NCI-H82 treated with DMSO at 0.1 percent for 48 hours (cell line): Measurements from ENCODE around the gene SMO.
"Not testable (repeated sequence)": the region's sequence is repeated elsewhere in the genome, so short reads cannot be mapped to it uniquely, and the experiment has no call there.

Source experiments
- DNase-seq: peaks from one replicate; lab custom pipeline; 2025; ENCODE audit not compliant: unreplicated experiment; lab: John Stamatoyannopoulos, UW

Gene SMO

DNA sequence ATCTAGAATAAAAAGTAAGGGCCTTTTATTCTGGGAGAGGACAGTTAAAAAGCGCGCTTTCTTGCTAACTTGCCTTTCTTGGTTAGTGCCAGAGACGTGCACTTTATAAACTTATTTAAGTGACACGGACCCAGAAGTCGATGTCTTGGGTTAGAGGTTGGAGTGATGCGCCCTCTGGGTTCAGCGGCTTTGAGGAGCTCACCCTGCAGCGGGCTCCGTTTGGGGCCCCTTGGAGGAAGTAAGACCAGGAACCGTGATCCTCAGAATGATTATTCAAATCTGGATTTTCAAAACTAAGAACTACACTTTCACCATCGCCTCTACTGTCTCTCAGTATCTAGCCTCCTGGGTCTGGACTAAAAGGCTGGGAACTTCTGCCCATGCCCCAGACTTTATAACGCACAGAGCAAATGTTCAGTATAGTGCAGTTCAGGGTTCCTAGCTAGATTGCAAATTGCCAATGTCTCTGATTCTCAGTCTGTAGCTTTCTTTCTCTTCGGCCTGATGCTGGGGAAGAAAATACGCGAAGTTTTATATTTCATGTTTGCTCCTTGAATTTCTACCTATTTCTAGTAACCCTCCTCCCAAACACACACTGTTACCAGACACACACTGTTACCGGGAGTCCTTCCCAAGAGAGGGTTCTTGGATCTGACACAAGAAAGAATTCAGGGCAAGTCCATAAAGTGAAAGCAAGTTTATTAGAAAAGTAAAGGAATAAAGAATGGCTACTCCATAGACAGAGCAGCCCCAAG, 18.6 kb upstream of the SMO start:
- DNase-seq = no peak

DNA sequence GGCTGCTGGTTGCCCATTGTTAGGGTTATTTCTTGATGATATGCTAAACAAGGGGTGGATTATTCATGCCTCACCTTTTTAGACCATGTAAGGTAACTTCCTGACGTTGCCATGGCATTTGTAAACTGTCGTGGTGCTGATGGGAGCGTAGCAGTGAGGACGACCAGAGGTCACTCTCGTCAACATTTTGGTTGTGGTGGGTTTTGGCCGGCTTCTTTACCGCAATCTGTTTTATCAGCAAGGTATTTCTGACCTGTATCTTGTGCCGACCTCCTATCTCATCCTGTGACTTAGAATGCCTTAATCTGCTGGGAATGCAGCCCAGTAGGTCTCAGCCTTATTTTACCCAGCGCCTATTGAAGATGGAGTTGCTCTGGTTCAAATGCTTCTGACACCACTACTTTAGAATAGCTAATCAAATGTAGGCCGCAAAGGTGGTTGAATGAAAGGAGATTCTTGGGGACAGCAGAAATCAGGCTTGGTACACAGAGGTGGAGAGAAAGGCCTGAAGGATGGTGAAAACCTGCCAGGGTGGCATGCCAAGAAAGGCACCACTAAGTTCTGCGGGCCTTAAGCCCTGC, 17.9 kb upstream of the SMO start:
- no peak for DNase-seq

DNA sequence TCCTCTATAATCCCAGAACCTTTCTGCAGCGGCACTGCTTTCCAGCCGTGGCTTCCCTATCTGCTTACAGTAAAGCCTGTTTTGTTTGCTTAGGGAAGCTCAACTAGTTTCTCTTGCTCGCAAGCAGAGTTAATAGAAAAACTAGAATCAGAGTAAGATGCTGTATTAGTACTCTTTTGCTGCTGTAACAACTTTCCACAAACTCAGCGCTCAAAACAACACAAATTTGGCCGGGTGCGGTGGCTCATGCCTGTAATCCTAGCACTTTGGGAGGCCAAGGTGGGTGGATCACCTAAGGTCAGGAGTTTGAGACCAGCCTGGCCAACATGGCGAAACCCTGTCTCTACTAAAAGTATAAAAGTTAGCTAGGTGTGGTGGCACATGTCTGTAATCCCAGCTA, 14.6 kb upstream of the SMO start:
- not testable (repeated sequence) for DNase-seq

DNA sequence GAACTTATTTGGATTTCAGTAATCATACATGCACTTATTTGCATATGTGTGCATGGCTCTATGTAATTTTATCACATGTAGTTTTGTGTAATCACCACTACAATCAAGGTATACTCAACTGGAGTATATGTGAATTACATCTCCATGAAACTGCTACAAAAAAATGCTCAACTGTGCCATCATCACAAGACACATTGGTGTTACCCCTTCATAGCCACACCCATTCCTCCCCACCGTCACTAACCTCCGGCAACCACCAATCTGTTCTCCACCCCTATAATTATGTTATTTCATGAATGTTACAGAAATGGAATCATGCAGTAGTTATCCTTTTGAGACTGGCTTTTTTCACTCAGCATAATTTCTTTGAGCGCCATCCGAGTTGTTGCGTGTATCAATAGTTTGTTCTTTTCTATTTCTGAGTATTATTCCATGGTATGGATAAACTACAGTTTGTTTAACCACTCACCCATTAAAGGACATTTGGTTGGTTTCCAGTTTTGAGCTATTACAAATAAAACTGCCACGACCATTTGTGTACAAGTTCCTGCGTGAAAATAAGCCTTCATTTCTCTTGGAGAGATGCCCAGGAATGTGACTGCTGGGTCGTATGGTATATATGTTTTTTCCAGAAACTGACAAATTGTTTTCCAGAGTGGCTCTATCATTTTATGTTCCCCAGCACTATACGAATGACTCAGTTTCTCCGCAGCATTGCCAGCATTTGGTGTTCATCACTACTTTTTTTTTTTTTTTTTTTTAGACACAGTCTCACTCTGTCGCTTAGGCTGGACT, 11.3 kb upstream of the SMO start:
- no peak for DNase-seq

DNA sequence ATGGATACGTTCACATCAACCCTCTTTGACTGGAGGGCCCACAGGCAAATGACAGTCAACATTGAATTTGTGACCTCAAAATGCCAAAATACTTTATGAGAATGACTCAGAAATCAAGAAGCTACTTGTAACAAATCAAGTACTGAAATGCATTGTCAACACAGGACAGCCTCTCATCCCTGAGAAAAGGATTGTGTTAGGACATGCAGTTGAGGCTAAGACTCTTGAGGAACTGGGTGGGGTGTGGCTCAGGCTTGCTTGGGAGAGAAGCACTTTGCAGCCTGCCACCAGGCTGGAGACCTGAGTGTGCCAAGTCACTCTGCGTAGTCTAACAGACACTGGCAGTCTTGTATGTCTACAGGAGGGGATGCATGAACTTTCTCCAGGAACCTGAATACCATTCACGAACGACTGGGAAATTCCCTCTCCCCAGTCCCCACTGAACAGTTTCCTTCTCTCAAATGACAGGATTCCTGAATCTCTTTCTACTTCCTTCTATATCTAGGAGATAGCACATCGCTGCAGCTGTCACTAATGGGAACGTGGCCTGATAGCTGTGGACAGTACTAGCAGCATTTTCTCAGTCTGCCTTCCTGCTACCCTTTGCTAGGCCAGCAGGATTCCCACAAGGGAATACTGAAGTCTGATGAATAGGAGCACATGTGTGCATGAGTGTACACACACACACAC, 3.3 kb upstream of the SMO start:
- DNase-seq = no peak

DNA sequence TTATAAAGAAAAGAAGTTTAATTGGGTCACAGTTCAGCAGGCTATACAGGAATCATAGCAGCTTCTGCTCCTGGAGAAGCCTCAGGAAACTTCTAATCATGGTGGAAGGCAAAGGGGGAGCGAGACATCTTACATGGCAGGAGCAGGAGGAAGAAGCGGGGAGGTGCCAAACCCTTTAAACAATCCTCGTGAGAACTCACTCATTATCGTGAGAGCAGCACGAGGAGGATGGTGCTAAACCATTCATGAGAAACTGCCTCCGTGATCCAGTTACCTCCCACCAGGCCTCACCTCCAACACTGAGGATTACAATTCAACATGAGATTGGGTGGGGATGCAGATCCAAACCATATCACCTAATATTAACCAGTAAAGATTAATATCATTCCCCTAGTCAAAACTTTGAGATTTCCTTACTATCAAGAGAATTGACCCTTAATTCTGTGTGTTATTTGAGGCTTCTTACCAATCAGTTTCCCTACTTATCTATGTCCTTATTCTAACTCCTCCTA, 1.6 kb upstream of the SMO start:
- DNase-seq = no peak

DNA sequence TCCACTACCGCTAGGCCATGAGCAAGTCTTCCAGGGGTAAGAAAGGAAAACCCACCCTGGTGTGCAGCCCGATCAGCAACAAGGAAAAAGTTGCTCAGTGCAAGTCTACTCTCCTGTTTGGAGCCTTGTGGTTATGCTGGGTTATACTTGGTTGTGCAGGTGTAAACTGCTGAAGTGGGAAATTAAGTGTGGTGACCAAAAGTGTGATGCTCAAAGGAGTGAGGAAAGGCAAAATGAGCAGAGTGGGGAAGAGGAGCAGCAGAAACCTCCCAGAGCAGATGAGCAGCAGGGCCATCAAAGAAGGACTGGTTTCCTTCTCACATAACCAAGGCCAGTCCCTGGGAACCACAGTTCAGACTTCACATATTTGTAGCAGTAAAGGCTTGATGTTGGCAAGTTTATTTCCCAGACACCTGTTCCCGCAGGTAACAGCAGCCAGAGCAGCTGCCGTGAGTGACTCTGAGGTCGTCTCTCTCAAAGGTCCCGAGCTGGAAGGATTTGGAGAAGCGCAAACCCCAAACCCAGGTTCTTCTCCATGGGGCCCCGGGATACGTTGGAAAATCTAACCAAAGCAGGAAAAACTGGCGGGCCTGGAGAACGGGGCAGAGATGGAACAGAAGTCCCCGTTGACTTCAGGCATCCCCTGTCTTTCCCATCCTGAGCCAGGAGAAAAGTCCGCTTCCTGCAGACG, 607 bp upstream of the SMO start:
- no peak for DNase-seq

DNA sequence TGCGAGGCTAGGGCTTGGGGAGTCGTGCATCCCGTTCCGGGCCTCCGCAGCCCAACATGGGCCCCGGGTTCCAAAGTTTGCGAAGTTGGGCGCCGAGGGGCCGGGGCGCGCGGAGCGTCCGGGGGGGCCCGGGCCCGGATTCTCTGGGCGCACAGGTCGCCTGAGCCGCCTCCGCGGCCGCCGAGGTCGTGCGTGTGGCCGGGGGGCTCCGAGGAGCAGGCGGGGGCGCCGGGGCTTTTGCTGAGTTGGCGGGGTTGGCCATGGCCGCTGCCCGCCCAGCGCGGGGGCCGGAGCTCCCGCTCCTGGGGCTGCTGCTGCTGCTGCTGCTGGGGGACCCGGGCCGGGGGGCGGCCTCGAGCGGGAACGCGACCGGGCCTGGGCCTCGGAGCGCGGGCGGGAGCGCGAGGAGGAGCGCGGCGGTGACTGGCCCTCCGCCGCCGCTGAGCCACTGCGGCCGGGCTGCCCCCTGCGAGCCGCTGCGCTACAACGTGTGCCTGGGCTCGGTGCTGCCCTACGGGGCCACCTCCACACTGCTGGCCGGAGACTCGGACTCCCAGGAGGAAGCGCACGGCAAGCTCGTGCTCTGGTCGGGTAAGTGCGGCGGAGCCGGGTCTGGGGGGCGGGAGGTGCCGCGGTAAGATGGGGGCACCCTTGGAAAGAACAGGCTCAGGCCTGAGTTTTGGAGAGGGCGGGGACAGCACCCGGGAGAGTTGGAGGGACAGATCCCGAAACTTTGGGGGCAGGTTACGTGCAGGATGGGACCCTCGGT, 643 bp downstream of the SMO start:
- no peak for DNase-seq

DNA sequence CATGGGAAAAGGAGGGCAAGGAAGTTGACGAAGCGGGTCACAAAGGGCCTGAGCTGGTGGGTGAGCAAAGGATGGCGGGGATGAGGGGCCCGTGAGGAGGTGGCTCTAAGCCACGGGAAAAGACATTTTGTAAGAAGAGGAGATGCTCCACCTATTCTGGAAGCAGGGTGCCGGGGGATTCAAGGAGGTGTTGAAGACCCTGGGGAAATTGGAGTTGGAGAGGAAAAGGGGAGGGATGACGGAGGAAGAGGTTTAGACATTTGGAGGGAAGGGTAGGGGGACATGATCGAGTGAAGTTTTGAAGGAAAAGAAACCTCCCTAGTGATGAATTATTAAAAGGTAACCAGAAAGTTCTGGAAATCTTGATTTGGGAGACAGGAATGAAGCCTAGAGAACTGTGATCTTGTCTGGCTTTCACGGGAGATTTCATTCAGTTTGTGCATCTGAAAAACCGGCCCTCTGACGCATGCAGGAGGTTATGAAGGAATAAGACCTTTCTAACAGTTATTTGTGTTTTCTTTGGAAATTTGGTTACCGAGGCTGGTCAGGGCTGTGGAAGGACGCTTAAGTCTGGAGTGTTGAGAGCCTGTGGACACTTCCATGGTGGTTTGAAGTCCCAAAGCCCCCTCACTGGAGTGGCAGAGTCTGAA, 1.4 kb downstream of the SMO start:
- DNase-seq = no peak

DNA sequence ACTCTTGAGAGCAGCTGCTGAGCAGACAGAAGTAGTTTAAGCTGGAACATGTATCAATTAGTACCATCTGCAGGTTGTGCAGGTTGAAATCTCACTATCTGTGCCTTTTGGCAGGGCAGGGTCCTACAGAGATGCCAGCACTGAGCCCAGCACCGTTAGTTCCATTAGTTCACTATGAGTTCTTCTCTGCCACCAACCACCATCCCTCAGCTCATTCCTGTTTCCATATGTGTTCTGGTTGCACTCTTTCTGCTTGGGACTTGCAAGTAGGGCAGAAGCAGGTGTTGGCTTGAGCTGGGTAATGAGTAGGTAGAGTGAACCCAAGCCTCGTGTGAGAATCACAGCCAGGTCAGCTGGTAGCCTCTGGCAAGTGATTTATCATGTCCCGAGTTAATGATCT, 2.8 kb downstream of the SMO start:
- no peak for DNase-seq

DNA sequence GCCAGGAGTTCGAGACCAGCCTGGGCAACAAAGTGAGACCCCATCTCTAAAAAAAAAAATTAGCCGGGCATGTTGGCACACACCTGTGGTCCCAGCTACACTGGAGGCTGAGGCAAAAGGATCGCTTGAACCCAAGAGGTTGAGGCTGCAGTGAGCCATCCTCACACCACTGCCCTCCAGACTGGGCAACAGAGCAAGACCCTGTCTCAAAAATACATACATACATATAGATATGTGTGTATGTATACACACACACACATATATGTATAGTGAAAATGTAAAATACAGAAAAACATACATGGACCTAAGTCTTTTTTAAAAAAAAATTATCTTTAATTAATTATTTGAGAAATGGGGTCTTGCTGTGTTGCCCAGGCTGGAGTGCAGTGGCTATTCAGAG, 5.5 kb downstream of the SMO start:
- DNase-seq = no peak

DNA sequence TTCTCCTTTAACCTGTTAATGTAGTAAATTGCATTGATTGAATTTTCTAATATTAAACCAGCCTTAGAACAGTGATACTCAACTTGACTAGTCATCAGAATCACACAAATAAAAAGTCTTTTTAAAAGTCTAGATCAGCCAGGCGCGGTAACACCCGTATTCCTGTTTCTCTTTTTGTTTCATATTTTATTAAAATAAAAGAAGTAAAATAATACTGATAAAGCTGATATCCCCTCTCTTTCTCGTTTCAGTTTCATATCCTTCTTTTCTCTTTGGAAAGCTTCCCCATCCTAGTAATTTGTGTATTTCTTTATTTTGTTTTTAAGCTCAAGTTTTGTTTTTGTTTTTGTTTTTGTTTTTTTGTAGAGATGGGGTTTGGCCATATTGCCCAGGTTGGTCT, 9.3 kb downstream of the SMO start:
- DNase-seq = no peak

DNA sequence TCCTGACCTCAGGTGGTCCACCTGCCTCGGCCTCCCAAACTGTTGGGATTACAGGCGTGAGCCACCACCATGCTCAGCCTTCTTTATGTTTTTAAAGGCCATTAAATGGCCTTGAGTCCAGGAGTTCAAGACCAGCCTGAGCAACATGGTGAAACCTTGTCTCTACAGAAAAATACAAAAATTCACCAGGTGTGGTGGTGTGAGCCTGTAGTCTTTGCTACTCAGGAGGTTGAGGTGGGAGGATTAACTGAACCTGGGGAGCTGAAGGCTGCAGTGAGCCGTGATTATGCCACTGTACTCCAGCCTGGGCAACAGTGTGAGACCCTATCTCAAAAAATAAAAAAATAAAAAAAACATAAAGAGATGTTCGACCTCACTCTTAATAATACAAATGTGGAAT, 11.0 kb downstream of the SMO start:
- DNase-seq = no peak

DNA sequence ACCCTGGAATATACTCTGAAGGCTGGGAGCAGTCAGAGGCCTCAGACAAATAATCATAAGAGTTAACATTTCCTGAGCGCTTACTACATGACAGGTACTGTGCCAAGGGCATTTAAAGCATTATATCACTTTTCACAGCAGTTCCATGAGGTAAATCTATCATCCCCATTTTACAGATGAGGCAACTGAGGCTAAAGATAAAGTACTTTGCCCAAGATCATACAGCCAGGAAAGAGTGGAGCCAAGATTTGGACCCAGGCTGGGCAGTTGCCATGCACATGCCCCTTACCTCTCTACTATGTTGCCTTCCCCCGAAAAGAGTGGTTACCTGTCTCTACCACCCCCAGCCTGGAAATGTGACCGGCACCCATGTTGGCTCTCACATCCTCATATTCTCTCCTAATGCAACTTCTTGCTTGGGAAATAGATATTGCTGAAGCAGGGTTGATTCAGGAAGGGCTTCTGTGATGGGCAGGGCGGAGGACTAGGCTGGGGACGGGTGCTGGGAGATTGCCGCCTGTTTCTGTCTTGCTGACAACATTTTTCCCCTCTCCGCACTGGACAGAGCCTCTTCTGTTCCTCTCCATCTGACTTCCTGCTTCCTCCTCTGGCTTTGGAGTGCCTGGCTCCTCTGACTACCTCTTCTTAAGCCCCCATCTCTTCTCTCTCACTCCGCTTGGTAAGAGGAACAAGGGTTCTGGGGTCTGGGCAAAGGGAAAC, 13.8 kb downstream of the SMO start:
- DNase-seq = no peak

DNA sequence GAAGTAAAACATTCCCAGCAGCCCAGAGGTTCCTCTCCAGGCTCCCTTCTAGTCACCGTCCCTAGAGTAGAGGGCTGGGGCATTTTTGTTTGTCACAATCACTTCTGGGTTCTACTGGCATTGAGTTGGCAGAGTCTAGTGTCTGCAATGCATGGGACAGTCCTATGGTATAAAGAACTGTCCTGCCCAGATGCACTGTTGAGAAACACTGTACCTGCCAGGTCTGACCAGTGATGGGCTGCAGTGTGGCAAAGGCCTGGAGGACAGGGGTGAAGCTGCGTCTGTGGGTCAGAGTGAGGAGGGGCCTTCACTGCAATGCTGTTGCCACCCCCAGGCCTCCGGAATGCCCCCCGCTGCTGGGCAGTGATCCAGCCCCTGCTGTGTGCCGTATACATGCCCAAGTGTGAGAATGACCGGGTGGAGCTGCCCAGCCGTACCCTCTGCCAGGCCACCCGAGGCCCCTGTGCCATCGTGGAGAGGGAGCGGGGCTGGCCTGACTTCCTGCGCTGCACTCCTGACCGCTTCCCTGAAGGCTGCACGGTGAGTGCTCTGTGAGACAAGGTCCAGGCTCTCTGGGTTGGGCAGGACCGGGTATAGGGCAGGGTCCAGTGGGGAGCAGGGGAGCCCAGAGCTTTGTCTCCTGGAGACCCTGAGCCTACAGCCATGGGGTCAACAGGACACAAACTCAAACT, 14.8 kb downstream of the SMO start:
- DNase-seq = no peak

DNA sequence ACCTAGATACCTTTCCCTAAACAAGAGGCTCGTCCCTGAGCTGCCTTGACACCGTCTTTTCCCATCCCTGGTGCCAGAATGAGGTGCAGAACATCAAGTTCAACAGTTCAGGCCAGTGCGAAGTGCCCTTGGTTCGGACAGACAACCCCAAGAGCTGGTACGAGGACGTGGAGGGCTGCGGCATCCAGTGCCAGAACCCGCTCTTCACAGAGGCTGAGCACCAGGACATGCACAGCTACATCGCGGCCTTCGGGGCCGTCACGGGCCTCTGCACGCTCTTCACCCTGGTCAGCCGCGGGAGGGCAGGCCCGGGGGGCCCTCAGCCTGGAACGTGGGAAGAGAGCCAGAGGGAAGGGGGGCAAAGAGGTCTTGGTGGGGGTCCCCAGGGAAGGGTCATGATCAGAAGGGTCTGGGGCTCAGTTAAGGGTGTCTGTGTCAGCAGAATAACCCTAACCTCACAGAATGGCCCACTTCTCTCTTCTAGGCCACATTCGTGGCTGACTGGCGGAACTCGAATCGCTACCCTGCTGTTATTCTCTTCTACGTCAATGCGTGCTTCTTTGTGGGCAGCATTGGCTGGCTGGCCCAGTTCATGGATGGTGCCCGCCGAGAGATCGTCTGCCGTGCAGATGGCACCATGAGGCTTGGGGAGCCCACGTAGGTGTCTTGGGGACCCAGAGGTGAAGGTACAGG, 16.8 kb downstream of the SMO start:
- no peak for DNase-seq

DNA sequence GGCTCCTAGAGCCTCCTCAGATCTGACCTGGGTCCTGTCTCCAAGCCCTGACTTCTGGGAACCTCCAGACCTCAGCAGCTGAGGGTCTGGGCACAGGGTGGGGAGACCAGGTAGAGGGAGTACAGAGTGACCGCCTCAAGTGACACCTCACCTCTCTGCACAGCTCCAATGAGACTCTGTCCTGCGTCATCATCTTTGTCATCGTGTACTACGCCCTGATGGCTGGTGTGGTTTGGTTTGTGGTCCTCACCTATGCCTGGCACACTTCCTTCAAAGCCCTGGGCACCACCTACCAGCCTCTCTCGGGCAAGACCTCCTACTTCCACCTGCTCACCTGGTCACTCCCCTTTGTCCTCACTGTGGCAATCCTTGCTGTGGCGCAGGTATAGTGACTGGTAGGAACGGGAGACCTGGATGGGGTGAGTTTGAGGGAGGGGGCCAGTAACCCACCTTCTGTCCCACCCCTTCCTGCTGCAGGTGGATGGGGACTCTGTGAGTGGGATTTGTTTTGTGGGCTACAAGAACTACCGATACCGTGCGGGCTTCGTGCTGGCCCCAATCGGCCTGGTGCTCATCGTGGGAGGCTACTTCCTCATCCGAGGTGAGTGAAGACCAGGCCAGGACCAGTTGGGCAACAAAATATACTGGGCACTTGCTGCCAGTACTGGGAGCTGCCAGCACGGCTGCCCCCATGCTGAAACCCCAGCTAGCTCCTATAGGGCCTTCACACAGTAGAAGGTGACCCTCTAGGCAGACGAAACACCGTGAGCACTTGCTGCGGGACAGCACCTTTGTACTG, 17.8 kb downstream of the SMO start:
- DNase-seq = no peak
